NCI-H128 (cell line): ENCODE measurements around the gene WDR62.

Experiments
- DNase-seq: peaks from one replicate; lab custom pipeline; 2025; ENCODE audit not compliant: unreplicated experiment; lab: John Stamatoyannopoulos, UW

WDR62 gene

GRCh38 chr19:36139473-36140303, 85.0 kb downstream of the WDR62 start, which contains the start of gene CAPNS1:
Gene CAPNS1, plus strand, starts transcription at chr19:36140066. Its CDS starts 946 bp downstream, at chr19:36141012.
- DNase-seq, result peak; percentile 87

DNA sequence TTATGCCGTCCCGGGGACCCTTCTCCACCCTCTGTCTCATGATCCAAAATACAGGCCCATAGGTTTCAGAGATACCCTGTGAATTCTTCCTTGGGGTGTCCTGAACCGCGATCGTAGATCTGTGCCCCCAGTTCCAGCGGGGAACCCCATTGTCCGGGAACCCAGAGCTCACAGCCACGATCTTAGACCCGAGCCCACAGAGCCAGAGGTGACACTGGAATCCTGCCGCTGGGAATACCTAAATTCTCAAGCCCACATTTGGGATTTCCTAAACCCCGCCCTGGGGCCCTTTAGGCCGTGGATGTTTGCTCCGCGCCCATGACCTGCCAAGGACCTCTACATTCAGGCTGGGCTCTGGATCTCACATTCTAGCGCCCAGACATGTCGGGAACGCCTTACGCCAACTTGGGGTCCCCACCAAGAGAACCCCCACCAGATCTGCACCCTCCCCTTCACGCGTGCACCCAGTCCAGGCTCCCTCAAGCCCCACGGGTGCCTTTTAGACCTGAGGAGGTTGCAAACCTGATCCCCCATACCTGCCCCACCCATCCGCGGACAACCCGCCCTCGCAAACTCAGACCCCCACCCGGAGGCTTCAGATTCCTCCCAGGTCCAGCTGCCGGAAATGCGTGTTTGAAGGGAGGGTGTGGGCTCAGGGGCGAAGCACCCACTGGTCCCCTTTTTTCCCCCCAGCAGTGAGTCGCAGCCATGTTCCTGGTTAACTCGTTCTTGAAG, 85.8 kb downstream of the WDR62 start:
- DNase-seq, result no peak

GRCh38 chr19:36141039-36141927, 86.6 kb downstream of the WDR62 start:
- DNase-seq, result peak; percentile 72

GRCh38 chr19:36142046-36142445, 87.3 kb downstream of the WDR62 start:
- DNase-seq, result no peak

GRCh38 chr19:36142496-36142895, 87.8 kb downstream of the WDR62 start:
- DNase-seq, result no peak

DNA sequence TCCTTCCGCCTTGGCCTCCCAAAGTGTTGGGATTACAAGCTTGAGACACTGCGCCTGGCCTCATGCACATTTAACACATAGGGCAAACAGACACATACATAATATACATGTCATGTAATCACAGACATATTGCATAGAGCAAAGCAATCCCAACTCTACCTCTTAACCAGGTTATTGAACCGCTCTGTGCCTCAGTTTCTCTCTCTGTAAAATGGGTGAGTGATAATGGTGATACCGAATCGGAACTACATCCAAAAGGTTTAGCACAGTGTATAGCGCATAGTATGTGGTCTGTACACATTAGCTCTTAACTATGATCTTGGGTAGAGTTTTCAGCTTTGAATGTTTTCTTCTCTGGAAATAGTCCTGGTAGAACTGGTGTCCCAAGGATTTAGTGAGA, 89.9 kb downstream of the WDR62 start:
- DNase-seq, result no peak

DNA sequence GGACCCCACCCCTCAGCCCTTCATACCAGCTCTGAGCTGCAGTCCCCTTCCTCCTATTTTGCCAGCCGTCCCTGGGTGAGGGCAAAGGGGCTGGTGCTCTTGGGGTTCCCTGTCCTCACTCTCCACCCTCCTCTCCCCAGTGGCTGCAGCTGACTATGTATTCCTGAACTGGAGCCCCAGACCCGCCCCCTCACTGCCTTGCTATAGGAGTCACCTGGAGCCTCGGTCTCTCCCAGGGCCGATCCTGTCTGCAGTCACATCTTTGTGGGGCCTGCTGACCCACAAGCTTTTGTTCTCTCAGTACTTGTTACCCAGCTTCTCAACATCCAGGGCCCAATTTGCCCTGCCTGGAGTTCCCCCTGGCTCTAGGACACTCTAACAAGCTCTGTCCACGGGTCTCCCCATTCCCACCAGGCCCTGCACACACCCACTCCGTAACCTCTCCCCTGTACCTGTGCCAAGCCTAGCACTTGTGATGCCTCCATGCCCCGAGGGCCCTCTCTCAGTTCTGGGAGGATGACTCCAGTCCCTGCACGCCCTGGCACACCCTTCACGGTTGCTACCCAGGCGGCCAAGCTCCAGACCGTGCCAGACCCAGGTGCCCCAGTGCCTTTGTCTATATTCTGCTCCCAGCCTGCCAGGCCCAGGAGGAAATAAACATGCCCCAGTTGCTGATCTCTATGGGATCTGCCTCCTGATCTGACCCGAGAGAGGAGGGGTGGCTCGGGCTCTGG, 95.1 kb downstream of the WDR62 start:
- no peak for DNase-seq

DNA sequence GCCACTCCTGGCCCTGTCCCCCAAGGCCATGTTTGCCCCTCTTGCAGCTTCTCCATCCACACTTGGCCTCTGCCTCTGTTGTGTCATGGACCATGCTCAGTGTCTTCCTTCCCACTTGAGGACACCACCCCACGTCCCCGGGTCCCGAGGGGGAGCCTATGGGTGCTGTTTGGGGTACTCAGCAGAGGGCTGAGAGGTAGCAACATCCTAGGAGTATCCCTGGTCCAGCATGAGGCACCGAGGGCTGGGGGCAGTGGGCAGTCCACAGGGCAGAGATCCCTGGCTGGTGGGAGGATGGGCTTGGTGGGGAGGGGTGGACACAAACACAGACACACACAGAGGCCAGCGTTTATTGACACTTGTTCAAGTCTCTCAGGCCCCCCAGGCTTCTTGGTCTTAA, 95.9 kb downstream of the WDR62 start:
- no peak for DNase-seq

- DNase-seq, result no peak
Measured at GRCh38 chr19:36151144-36152018, 96.7 kb downstream of the WDR62 start.

DNA sequence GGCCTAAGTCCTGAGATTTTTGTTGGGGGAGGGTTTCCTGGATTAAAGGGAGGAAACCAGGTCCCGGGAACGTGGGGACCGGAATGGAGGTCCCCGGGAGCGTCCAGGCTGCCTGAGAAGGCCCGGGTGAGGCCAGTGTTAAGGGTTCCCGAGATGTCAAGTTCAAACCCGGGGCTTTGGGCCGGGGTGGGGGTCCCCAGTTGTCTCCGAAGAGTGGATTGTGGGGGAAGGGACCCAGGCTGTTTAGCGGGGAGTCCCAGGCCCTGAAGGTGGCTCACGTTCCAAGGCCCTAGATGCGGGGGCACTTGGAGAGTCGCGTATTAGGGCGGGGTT, 97.3 kb downstream of the WDR62 start:
- DNase-seq, result no peak

GRCh38 chr19:36152352-36153091, 97.8 kb downstream of the WDR62 start, which contains the start of gene COX7A1:
Gene COX7A1, minus strand, starts transcription at chr19:36152447. Its CDS starts 40 bp downstream, at chr19:36152407.
- no peak for DNase-seq

- DNase-seq, result no peak
Measured at GRCh38 chr19:36153126-36153525, 98.4 kb downstream of the WDR62 start.
